HepG2 (cell line): Measurements from ENCODE around the gene STAP2. TPM values are rescaled to one million over a fixed set of nuclear protein-coding genes. Genes with fewer than 3 reads are reported as not detected.

Source experiments
- EHMT2 ChIP-seq: fragments of 200-600 bp; sonication (generic); IDR thresholded peaks from 2 replicates; pipeline ENCODE4 v1.7.0; 2017; ENCODE audit warnings: antibody characterized with exemption, low read depth, low read length, borderline replicate concordance
- HNF1B ChIP-seq: sonication (generic); formaldehyde crosslinking; IDR thresholded peaks from 2 replicates; pipeline ENCODE4 v1.5.1; 2020; ENCODE audit warnings: mild to moderate bottlenecking, moderate library complexity, missing genetic modification reagents
- HOMEZ ChIP-seq: IDR thresholded peaks from 2 replicates; pipeline ENCODE4 v1.6.1; 2016; ENCODE audit warnings: low read depth
- HOXD1 ChIP-seq: sonication (generic); formaldehyde crosslinking; IDR thresholded peaks from 2 replicates; pipeline ENCODE4 v1.5.0; 2020; ENCODE audit warnings: missing genetic modification reagents
- IKZF1 ChIP-seq: fragments of 450-650 bp; IDR thresholded peaks from 2 replicates; pipeline ENCODE4 v1.7.1; 2016
- KMT2B ChIP-seq: IDR thresholded peaks from 2 replicates; pipeline ENCODE4 v1.6.1; 2016; ENCODE audit warnings: missing genetic modification reagents, missing compliant biosample characterization
- MED1 ChIP-seq: sonication (generic); formaldehyde crosslinking; IDR thresholded peaks from 2 replicates; pipeline ENCODE4 v1.4.0; 2020; ENCODE audit warnings: missing genetic modification reagents
- POLR2AphosphoS2 ChIP-seq: IDR thresholded peaks from 2 replicates; pipeline ENCODE4 v1.6.1; 2011; ENCODE audit warnings: low read depth, low read length, improper control_type of control experiment
- RAD21 ChIP-seq: fragments of 450-650 bp; formaldehyde crosslinking; IDR thresholded peaks from 2 replicates; pipeline ENCODE4 v1.5.0; 2020; ENCODE audit warnings: mild to moderate bottlenecking
- REPIN1 ChIP-seq: sonication (generic); formaldehyde crosslinking; IDR thresholded peaks from 2 replicates; pipeline ENCODE4 v1.8.0; 2022; ENCODE audit warnings: missing genetic modification reagents, low read depth, mild to moderate bottlenecking, borderline replicate concordance
- SALL2 ChIP-seq: sonication (generic); formaldehyde crosslinking; IDR thresholded peaks from 2 replicates; pipeline ENCODE4 v1.8.1; 2023; ENCODE audit warnings: mild to moderate bottlenecking, missing genetic modification reagents, inconsistent platforms
- SAP130 ChIP-seq: IDR thresholded peaks from 2 replicates; pipeline ENCODE4 v1.6.1; 2016; ENCODE audit warnings: low read depth
- SPEN ChIP-seq: sonication (generic); formaldehyde crosslinking; IDR thresholded peaks from 2 replicates; pipeline ENCODE4 v1.5.1; 2020; ENCODE audit warnings: low read depth, mild to moderate bottlenecking, missing genetic modification reagents
- TEAD2 ChIP-seq: sonication (generic); formaldehyde crosslinking; IDR thresholded peaks from 2 replicates; pipeline ENCODE4 v1.9.0; 2021; ENCODE audit warnings: missing genetic modification reagents
- THAP11 ChIP-seq: IDR thresholded peaks from 2 replicates; pipeline ENCODE4 v1.6.1; 2016; ENCODE audit warnings: missing biosample characterization, missing genetic modification reagents
- YEATS4 ChIP-seq: sonication (generic); formaldehyde crosslinking; IDR thresholded peaks from 2 replicates; pipeline ENCODE4 v1.4.0; 2020; ENCODE audit warnings: missing genetic modification reagents, borderline replicate concordance
- ZBTB26 ChIP-seq: IDR thresholded peaks from 2 replicates; pipeline ENCODE4 v1.6.1; 2016; ENCODE audit warnings: missing compliant biosample characterization, missing genetic modification reagents, borderline replicate concordance
- ZBTB7A ChIP-seq: sonication (generic); formaldehyde crosslinking; IDR thresholded peaks from 2 replicates; pipeline ENCODE4 v1.8.0; 2022; ENCODE audit warnings: mild to moderate bottlenecking, missing genetic modification reagents
- ZMYM3 ChIP-seq: sonication (generic); formaldehyde crosslinking; IDR thresholded peaks from 2 replicates; pipeline ENCODE4 v1.5.1; 2020; ENCODE audit warnings: mild to moderate bottlenecking, missing genetic modification reagents
- ZNF326 ChIP-seq: sonication (generic); formaldehyde crosslinking; IDR thresholded peaks from 2 replicates; pipeline ENCODE4 v1.4.0; 2020; ENCODE audit warnings: missing genetic modification reagents, borderline replicate concordance
- ZNF354B ChIP-seq: sonication (generic); formaldehyde crosslinking; IDR thresholded peaks from 2 replicates; pipeline ENCODE4 v1.8.0; 2022; ENCODE audit warnings: mild to moderate bottlenecking, missing genetic modification reagents
- ZNF503 ChIP-seq: sonication (generic); formaldehyde crosslinking; IDR thresholded peaks from 2 replicates; pipeline ENCODE4 v1.4.0; 2020; ENCODE audit warnings: missing genetic modification reagents
- ZNF652 ChIP-seq: IDR thresholded peaks from 2 replicates; pipeline ENCODE4 v1.6.1; 2016; ENCODE audit warnings: low read depth, borderline replicate concordance
- polyA plus RNA-seq, 8 experiments: library from polyadenylated mRNA; depleted of rRNA in 3 of 8; stranded (reverse) in 7 of 8; unstranded in 1 of 8; fragments of >200 nt; fragmentation: Illumina TruSeq in 4 of 8; extraction: Trizol in 4 of 8; gene quantifications; 2 replicates each; pipeline versions ENCODE4 v1.2.1 to v1.2.3, GENCODE V29; 2011 to 2016; ENCODE audit warnings: low read depth in 4 of 8, missing spikeins in 1 of 8, mixed read lengths in 1 of 8; ENCODE audit not compliant: insufficient read depth in 1 of 8
- total RNA-seq, 5 experiments: library from RNA; depleted of rRNA; stranded (reverse); fragments of >200 nt; fragmentation: Illumina TruSeq; extraction: Trizol; gene quantifications; 2 replicates each; pipeline ENCODE4 v1.2.3, GENCODE V29; 2016; ENCODE audit warnings: low read depth in 1 of 5

STAP2 gene
- total and polyA plus RNA-seq, 2 of the 13 experiments (the other 11 are each of a cell fraction or from before 2014, with no cell fraction given) = 39.0 to 43.7 TPM

- no peak for TF ChIP-seq SALL2
- TF ChIP-seq ZNF652 (CRISPR knock-in tag) = no peak
- no peak for TF ChIP-seq KMT2B (CRISPR knock-in tag)
- peak; percentile 53; the same call in 1 of the 2 replicates for TF ChIP-seq RAD21 (CRISPR knock-in tag)
- TF ChIP-seq EHMT2 = no peak
- TF ChIP-seq ZNF354B (CRISPR knock-in tag) = no peak
- TF ChIP-seq REPIN1 (CRISPR knock-in tag) = no peak
- TF ChIP-seq ZNF503 (CRISPR knock-in tag) = no peak
- no peak for TF ChIP-seq POLR2AphosphoS2
- TF ChIP-seq SPEN (CRISPR knock-in tag) = 0 out of 2 replicates have a peak, but pooled peaks have one; percentile 19
- no peak for TF ChIP-seq HOMEZ
- TF ChIP-seq ZBTB26 (CRISPR knock-in tag) = no peak
- TF ChIP-seq MED1 (CRISPR knock-in tag) = no peak; the same call in 1 of the 2 replicates
- no peak for TF ChIP-seq HOXD1 (CRISPR knock-in tag)
- TF ChIP-seq THAP11 (CRISPR knock-in tag) = no peak
- TF ChIP-seq SAP130 = no peak
- no peak for TF ChIP-seq IKZF1
- no peak for TF ChIP-seq ZNF326 (CRISPR knock-in tag)
- peak; percentile 56; the same call in 1 of the 2 replicates for TF ChIP-seq ZMYM3 (CRISPR knock-in tag)
- TF ChIP-seq YEATS4 (CRISPR knock-in tag) = no peak
- TF ChIP-seq HNF1B (CRISPR knock-in tag) = no peak; the same call in 1 of the 2 replicates
- TF ChIP-seq TEAD2 (CRISPR knock-in tag) = no peak
- peak; percentile 36; the same call in 1 of the 2 replicates for TF ChIP-seq ZBTB7A
These were observed 40.5 kb downstream of the STAP2 start (continued) for GRCh38 chr19:4297901-4298809.
